Activated T-cell treated with anti-CD3 and anti-CD28 coated beads for 4 hours (primary cell): Measurements from ENCODE around the gene MAP3K14.
A peak's percentile ranks its signal among the peaks of the same experiment; 100 is the strongest.
"Not testable (repeated sequence)": the region's sequence is repeated elsewhere in the genome, so short reads cannot be mapped to it uniquely, and the experiment has no call there.

Experiments used
- DNase-seq: peaks from one replicate; pipeline ENCODE4 v3.0.0-alpha.2; 2020

MAP3K14 gene

GRCh38 chr17:45253879-45254278, 62.9 kb downstream of the MAP3K14 start:
- no peak for DNase-seq

GRCh38 chr17:45253237-45253636, 63.6 kb downstream of the MAP3K14 start:
- not testable (repeated sequence) for DNase-seq

DNA sequence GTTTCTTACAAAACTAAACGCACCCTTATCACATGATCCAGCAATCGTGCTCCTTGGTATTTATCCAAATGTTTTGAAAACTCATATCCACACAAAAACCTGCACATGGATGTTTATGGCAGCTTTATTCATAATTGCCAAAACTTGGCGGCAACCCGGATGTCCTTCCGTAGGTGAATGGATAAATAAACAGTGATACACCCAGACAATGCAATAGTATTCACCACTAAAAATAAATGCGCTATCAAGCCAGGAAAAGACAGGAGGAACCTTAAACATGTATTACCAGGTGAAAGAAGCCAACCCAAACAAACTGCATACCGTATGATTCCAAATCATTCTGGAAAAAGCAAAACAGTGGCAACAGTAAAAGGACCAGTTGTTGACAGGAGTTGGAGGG, 64.9 kb downstream of the MAP3K14 start:
- DNase-seq, result no peak

DNA sequence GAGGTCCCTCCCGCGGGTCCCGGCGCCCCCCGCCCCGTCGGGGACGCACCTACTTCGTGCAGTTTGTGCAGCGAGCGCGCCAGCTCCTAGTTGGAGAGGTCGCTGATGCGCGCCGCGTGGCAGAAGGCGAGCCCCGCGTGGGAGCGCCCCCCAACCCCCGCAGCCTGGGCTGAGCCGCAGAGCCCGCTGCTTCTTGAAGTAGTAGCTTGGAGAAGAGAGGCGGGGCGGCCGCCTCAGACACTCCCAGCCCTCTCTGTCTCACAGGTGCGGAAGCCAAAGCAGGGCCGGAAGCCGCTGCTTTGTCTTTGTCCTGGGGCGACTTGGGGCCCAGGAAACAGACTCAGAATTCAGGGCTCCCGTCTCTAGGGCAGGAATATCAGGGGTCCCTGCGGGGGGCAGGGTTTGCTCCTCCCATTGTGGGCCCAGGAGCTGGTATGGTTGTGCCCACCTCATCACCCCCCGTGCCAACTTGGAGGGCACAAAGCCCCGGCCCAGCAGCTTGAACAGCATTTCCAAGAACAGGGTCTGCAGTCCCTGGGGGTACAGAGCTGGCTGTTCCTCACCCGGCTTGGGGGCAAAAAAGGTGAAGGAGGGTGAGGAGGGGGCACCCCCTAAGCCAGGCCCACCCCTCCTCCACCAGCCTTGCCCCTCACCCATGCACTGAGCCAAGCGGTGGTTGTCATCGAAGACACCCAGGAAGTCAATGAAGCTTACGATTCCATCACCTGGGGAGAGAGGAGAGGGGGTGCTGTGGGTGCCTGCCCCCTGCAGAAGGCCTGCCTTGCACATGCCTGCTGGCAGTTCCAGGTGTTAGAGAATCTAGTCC, 68.5 kb downstream of the MAP3K14 start:
- peak; percentile 74 for DNase-seq

- peak; percentile 94 for DNase-seq
Measured at GRCh38 chr17:45247429-45248131, 69.2 kb downstream of the MAP3K14 start.

GRCh38 chr17:45246861-45247428, 69.9 kb downstream of the MAP3K14 start:
- no peak for DNase-seq

DNA sequence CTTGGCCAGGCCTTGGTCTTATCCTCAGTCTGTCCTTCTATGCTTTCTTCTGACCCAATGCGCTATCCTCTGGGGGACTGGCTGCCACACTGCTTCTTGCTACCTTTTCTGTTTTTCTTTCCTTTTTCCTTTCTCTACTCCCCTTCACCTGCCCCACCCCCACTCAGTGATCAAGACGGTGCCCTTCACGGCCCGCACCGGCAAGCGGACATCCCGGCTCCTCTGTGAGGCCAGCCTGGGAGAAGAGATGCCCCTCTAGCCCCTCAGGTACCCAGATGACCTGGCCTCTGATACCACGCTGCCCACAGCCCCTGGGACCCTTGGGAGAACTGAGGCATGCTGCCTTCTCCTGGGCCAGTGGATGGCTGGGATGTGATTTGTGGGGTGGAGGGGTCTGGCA, 70.5 kb downstream of the MAP3K14 start:
- no peak for DNase-seq

DNA sequence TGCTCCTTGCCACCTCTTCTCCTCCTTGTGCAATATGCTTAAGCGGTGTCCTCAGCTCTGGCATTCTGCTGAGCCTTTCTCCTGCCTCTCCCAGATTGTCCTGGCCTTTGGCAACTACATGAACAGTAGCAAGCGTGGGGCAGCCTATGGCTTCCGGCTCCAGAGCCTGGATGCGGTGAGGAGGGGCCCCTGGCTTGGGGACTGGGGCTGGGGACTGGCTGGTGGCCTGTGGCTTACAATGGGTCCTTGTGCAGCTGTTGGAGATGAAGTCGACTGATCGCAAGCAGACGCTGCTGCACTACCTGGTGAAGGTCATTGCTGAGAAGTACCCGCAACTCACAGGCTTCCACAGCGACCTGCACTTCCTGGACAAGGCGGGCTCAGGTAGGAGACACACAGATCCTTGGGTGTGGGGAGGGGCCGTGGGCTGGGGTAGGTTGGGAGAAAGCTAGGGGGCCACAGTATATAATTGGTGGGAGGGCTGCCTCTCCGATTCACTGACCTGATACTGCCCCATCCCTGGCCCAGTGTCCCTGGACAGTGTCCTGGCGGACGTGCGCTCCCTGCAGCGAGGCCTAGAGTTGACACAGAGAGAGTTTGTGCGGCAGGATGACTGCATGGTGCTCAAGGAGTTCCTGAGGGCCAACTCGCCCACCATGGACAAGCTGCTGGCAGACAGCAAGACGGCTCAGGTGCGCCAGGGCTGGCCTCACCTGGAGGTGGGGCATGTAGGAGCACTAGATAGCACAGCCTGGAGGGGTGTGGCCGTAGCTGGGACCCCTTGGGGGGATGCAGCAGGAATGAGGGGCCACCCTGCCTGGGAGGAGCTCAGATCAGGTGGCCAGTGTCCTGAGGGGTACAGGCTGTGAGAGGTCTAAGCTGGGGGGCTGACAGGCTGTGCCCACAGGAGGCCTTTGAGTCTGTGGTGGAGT, 71.8 kb downstream of the MAP3K14 start:
- no peak for DNase-seq

GRCh38 chr17:45243750-45244149, 73.1 kb downstream of the MAP3K14 start:
- no peak for DNase-seq

- no peak for DNase-seq
Measured at GRCh38 chr17:45242029-45242414, 74.8 kb downstream of the MAP3K14 start.

DNA sequence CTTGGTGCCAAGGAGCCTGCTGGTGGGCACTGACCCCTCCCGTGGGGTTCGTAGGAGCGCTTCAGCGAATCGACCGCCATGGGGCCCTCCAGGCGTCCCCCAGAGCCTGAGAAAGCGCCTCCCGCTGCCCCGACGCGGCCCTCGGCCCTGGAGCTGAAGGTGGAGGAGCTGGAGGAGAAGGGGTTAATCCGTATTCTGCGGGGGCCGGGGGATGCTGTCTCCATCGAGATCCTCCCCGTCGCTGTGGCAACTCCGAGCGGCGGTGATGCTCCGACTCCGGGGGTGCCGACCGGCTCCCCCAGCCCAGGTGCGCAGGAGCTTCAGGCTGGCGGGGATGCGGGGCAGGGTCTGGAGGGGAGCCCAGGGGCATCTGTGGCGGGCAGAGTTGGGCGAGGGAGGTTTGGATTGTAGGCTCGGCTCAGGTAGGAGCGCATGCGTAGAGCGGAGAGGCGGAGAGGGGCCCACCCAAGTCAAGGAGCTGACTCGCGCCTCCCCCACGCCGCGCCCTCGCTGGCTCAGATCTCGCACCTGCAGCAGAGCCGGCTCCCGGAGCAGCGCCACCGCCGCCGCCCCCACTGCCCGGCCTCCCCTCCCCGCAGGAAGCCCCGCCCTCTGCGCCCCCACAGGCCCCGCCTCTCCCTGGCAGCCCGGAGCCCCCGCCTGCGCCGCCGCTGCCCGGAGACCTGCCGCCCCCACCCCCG, 75.3 kb downstream of the MAP3K14 start:
- DNase-seq, result no peak

DNA sequence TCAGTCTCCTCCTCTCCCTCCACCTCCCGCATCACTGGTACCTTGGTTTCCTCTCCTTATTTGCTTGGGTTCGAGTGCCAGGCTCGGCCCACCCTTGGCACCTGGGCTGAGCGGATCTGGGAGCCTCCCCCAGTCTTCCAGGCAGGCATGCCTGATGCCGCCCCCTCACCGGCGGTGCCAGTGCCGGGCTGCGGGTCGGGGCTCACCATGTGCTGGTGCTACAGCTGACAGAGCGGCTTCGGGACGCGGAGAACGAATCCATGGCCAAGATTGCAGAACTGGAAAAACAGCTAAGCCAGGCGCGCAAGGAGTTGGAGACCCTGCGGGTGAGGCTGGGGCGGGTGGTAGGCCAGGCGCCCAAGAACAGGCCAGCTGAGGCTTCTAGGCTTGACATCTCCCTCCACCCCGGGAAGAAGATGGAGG, 75.9 kb downstream of the MAP3K14 start:
- no peak for DNase-seq

DNA sequence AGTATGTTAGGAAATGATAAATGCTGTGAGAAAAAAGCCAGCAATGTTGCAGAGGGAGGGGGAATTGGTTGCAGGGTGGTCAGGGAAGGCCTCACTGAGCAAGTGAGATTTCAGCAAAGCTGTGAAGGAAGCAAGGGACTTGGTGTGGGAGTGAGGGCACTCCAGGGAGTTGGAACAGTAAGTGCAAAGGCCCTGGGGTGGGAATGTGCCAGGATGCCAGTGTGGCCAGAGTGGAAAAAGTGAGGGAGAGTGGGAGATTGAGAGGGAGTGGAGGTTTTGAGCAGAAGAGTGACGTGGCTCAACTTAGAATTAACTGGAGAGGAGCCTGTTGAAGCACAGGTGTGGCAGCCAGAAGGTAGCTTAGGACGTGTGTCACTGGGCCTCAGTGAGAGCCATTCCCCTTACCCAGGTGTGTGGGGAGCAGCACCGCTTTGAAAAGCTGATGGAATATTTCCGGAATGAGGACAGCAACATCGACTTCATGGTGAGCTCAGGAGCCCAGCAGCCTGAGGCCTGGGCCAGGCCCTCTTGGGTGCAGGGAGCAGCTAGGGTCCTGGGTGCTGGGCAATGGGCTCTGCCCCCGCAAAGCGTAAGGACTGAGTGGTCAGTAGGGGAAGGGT, 78.6 kb downstream of the MAP3K14 start:
- DNase-seq, result no peak

- no peak for DNase-seq
Measured at GRCh38 chr17:45237686-45238085, 79.1 kb downstream of the MAP3K14 start.

GRCh38 chr17:45236282-45236606, 80.6 kb downstream of the MAP3K14 start:
- no peak for DNase-seq

DNA sequence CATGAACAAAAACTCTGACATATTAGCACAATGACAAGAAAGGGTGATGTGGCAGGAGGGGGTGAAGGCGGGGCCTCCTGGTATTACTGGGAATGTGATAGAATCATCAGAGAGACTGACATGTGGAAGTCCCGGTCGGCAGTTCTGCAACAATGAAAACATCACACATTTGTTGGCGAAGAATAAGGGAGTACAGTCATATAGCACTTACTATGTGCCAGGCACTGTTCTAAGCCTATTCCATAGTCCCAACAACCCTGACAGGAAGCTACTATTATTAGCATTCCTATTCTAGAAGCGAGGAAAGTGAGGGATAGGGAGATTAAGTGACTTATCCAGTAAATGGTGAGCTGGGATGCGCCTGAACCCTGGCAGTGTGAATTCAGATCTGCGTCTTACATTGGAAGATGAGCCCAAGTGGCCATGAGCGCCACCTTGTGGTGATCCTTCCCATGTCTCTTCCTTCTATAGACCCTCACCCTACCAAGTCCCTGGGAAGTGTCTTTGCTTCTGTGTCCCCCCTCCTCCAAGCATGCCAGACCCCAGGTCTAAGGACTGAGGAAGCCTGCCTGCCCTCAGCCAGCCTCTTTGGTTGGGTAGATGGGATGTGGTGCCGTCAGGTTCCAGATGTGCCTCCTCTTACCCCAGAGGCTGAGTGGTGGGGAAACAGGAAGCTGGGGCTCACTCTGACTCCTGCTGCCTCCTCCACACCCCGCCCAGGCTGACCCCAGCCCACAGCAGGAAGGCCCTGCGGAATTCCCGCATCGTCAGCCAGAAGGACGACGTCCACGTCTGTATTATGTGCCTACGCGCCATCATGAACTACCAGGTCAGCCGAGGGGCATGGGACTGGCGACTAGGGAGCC, 81.2 kb downstream of the MAP3K14 start:
- peak; percentile 78 for DNase-seq

DNA sequence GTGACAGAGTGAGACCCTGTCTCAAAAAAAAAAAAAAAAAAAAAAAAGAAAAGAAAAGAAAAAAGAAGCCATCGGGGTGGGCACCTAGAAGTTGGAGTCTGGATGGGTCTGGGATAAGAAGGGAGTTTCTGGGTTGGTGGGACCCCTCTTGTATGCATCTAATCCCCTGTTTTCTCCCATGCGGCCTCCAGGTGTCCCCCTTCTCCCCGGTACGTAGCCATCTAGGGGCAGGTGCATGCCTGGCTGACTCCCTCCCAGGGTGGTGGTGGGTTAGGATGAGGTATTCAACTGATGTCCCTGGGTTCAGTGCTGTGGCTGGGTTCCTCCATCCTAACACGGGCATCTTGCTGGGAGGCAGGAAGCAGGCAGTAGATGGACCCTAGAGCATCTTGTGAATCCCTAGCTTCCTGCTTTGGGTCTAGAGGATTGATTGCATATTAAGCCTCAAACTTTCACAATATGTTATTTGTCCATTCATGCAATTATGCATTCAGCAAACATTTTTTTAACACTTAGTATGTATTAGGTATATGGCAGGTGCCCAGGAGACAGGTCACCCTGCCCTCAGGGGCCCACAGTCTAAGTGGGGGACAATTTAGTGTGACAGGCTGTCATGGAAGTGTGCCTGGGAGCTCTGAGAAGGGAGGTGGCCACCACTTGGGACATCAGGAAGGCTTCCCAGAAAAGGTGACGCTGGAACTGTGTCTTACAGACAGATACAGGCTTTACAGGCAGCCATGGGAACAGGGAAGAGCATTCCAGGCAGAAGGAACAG, 82.0 kb downstream of the MAP3K14 start:
- DNase-seq, result no peak

GRCh38 chr17:45233423-45233924, 83.3 kb downstream of the MAP3K14 start:
- no peak for DNase-seq

- DNase-seq, result no peak
Measured at GRCh38 chr17:45232514-45233422, 84.1 kb downstream of the MAP3K14 start.
